ENCODE data around the gene DNAI1.

DNA sequence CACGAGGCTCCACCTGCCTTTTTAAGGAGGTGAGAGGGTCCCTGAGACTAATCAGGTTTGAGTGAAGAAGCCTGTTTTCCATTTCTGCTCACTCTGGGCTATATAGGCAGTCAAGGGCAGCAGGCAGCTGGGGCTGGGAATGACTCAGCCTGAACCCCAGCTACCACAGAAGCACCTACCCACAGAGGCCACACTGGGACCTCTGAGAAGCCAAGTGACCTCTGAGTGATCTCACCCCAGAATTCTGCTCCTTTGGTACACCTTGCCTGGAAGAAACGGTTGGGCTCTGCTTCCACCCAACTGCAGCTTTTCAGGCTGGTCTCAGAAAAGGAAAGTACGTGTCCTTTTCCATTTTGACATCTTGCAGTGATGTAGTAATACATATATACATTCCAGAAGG is 7.1 kb upstream of the DNAI1 start:
- TF ChIP-seq, protein P1, sequence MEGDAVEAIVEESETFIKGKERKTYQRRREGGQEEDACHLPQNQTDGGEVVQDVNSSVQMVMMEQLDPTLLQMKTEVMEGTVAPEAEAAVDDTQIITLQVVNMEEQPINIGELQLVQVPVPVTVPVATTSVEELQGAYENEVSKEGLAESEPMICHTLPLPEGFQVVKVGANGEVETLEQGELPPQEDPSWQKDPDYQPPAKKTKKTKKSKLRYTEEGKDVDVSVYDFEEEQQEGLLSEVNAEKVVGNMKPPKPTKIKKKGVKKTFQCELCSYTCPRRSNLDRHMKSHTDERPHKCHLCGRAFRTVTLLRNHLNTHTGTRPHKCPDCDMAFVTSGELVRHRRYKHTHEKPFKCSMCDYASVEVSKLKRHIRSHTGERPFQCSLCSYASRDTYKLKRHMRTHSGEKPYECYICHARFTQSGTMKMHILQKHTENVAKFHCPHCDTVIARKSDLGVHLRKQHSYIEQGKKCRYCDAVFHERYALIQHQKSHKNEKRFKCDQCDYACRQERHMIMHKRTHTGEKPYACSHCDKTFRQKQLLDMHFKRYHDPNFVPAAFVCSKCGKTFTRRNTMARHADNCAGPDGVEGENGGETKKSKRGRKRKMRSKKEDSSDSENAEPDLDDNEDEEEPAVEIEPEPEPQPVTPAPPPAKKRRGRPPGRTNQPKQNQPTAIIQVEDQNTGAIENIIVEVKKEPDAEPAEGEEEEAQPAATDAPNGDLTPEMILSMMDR (IDR thresholded peaks at IDR 0.05; ENCODE audit: poor library complexity), result no peak
- TF ChIP-seq EZH2 (IDR thresholded peaks at IDR 0.05; ENCODE audit: borderline replicate concordance), result no peak

Measured in hepatocyte (in vitro differentiated cells).